Epithelial cell of proximal tubule (primary cell): ENCODE measurements around the gene AAMDC. TPM values are rescaled to one million over a fixed set of nuclear protein-coding genes. Genes with fewer than 3 reads are reported as not detected.
"Not testable (repeated sequence)": the region's sequence is repeated elsewhere in the genome, so short reads cannot be mapped to it uniquely, and the experiment has no call there.

Experiments used
- DNase-seq: peaks from one replicate; pipeline ENCODE4 v3.0.0-alpha.2; 2011; ENCODE audit warnings: low read depth
- H3K4me3 ChIP-seq: 2 replicates; pipeline ENCODE4 v1.5.1; 2011; ENCODE audit warnings: low read depth, mild to moderate bottlenecking, low read length
- CTCF ChIP-seq: conservative IDR thresholded peaks from 2 replicates; pipeline ENCODE4 v1.5.1; 2012; ENCODE audit warnings: low read depth, mild to moderate bottlenecking, low read length
- total RNA-seq: library from RNA; depleted of rRNA; stranded (reverse); fragments of >200 nt; gene quantifications from 2 replicates; pipeline ENCODE4 v1.2.3, GENCODE V29; 2015

Gene AAMDC
- total RNA-seq, 1 donor from 2014 or later, result 19.3 TPM

- DNase-seq, result no peak
- no peak for TF ChIP-seq CTCF
- H3K4me3 ChIP-seq, result no peak overlapping the region
Observed at GRCh38 chr11:77842441-77843121, 21.6 kb downstream of the AAMDC start.

GRCh38 chr11:77843700-77844099 lies 22.8 kb downstream of the AAMDC start:
- DNase-seq, H3K4me3 ChIP-seq: not testable (repeated sequence)

- DNase-seq, result no peak
- no peak for TF ChIP-seq CTCF
- no peak overlapping the region for H3K4me3 ChIP-seq
Observed at GRCh38 chr11:77851503-77851902, 30.6 kb downstream of the AAMDC start.

GRCh38 chr11:77854838-77855237 lies 33.9 kb downstream of the AAMDC start:
- no peak for TF ChIP-seq CTCF
- H3K4me3 ChIP-seq, result no peak overlapping the region
- no peak for DNase-seq

- DNase-seq, H3K4me3 ChIP-seq: not testable (repeated sequence)
Observed at GRCh38 chr11:77857906-77858457, 37.0 kb downstream of the AAMDC start.

- not testable (repeated sequence) for DNase-seq, H3K4me3 ChIP-seq
Observed at GRCh38 chr11:77861444-77861843, 40.5 kb downstream of the AAMDC start.

- no peak overlapping the region for H3K4me3 ChIP-seq
- TF ChIP-seq CTCF, result no peak
- no peak for DNase-seq
Observed at GRCh38 chr11:77865805-77866204, 44.9 kb downstream of the AAMDC start.

- H3K4me3 ChIP-seq, result no peak overlapping the region
- no peak for TF ChIP-seq CTCF
- no peak for DNase-seq
Observed at GRCh38 chr11:77866336-77866735, 45.4 kb downstream of the AAMDC start.
